Esophagus muscularis mucosa (tissue), 4 donors: Measurements from ENCODE around the gene SGK2.

ENCODE experiments used
- CTCF ChIP-seq, 3 experiments: fragments of 200-600 bp in 2 of 3; fragments of 450-650 bp in 1 of 3; sonication (generic) in 2 of 3; IDR thresholded peaks; one replicate each; pipeline ENCODE4 v1.5.1; 2017 to 2019; ENCODE audit warnings: antibody characterized with exemption in 3 of 3, mild to moderate bottlenecking in 2 of 3, moderate library complexity in 1 of 3
- EP300 ChIP-seq: sonication (generic); formaldehyde crosslinking; IDR thresholded peaks from one replicate; pipeline ENCODE4 v1.6.1; 2017; ENCODE audit warnings: antibody characterized with exemption
- POLR2A ChIP-seq: fragments of 450-650 bp; IDR thresholded peaks from one replicate; pipeline ENCODE4 v1.6.1; 2017; ENCODE audit warnings: antibody characterized with exemption, moderate library complexity, mild to moderate bottlenecking, low read depth
- POLR2AphosphoS5 ChIP-seq, 2 donors: sonication (generic); formaldehyde crosslinking; IDR thresholded peaks; one replicate each; pipeline ENCODE4 v1.6.1; 2017; ENCODE audit warnings: antibody characterized with exemption in 2 of 2

GRCh38 chr20:43584448-43585136 is 25.8 kb downstream of the SGK2 start:
- TF ChIP-seq CTCF (IDR thresholded peaks at IDR 0.05): no peak
- no peak for TF ChIP-seq POLR2AphosphoS5 (IDR thresholded peaks at IDR 0.05)
- no peak for TF ChIP-seq POLR2A
- no peak for TF ChIP-seq EP300
